Stimulated activated naive CD8-positive, alpha-beta T cell treated with anti-CD3 and anti-CD28 coated beads, Interleukin-15, Interleukin-2, amounts not matched to agents 100 ng/mL and 50 ng/mL, for 24 hours (primary cell): ENCODE results near the gene MBD3.

Experiments used
- H3K27ac Mint-ChIP-seq: one replicate; pipeline ENCODE4 v1.8.0; 2021; ENCODE audit warnings: mild to moderate bottlenecking, mixed read lengths
- H3K27me3 Mint-ChIP-seq: one replicate; pipeline ENCODE4 v1.8.0; 2021; ENCODE audit warnings: mixed read lengths
- H3K36me3 Mint-ChIP-seq: one replicate; pipeline ENCODE4 v1.8.0; 2021; ENCODE audit warnings: low read depth, mixed read lengths
- H3K4me1 Mint-ChIP-seq: one replicate; pipeline ENCODE4 v1.8.0; 2021; ENCODE audit warnings: low read depth, mixed read lengths
- H3K4me3 Mint-ChIP-seq: one replicate; pipeline ENCODE4 v1.8.0; 2021; ENCODE audit warnings: mild to moderate bottlenecking, mixed read lengths
- H3K9me3 Mint-ChIP-seq: one replicate; pipeline ENCODE4 v1.8.0; 2021; ENCODE audit warnings: mixed read lengths

Gene MBD3

DNA sequence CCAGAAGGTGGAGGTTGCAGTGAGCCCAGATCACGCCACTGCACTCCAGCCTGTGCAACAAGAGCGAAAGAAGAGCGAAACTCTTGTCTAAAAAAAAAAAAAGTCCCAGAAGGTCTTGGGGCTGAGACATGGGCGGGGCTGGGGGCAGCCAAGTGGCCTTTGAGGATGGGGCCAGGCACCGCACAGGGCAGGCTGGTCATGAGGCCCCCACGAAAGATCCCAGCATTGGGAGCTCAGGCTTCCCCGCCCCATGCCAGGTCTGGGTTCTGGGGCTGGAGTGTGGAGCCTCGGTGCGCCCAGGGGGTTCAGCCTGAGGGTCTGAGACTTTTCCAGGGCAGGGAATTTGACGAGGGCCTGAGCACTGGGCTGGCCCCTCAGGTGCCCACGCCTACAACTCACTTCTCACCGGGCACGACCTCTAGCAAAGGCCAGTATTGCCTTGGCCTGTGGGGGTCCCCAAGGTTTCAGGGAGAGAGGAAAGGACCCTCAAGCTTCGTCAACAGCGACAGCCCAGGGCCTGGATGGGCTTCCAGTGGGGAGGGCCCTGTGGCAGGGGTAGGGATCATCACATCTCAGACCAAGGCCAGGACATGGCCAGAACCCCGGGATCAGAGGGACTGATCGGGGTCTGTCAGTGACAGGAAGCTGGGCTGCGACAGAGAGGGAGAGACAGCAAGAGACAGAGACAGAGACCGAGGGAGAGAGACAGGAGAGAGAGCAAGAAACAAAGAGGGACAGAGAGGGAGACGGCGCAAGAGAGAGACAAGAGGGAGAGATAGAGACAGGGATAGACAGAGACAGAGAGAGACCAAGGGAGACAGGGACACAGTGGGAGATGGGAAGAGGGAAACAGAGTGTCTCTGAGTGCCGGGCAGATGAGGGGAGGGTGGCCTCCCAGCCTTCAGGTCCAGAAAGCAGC is 17.1 kb downstream of the MBD3 start:
- Mint-ChIP-seq H3K27ac (no peak overlapping the region), H3K9me3 (no peaks in the 10 kb centered on the region), H3K4me3 (no peak overlapping the region), H3K4me1 (no peaks in the 10 kb centered on the region), H3K36me3 (peaks cover 12% of the 10 kb centered on the region), H3K27me3 (no peaks in the 10 kb centered on the region)

DNA sequence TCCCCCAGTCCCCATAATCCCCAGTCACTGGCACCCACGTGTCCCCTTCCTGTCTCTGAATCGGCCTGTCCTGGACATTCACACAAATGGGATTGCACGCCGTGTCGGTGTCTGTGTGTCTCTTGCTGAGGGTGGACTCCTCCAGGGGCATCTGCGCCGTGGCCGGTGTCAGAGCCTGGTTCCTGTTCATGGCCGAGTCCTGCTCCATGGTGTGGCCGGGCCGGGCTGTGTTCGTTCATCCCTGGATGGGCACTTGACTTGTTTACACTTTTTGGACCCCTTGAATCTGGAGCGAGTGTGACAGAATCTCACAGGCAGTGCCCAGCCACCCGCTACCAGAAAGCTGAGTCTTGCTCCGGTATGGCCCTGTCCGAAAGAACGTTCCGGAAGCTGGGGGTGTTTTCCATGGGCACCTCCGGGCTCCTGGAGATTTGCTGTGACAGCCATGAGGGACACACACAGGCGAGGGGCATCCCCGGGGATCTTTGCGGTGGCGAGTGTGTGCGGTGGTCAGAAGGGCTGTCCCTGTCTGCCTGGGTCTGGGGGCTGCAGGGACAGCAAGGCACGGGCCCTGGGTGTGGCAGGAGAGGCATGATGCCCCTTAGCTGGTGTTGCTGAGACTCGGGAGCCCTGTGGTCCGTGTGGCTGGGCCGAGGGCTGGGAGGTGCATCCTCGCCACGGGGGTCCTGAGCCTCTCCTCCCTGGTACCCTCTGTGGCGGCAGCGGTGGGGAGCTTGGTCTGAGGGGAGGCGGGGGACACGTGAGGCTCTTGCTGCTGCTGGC is 18.1 kb downstream of the MBD3 start:
- Mint-ChIP-seq H3K27me3 (peaks cover 7% of the 10 kb centered on the region), H3K4me1 (peaks cover 6% of the 10 kb centered on the region), H3K4me3 (no peak overlapping the region), H3K36me3 (peaks cover 3% of the 10 kb centered on the region), H3K9me3 (no peaks in the 10 kb centered on the region), H3K27ac (no peak overlapping the region)

- H3K4me1 Mint-ChIP-seq, result peaks cover 6% of the 10 kb centered on the region
- peaks cover 7% of the 10 kb centered on the region for H3K27me3 Mint-ChIP-seq
- no peaks in the 10 kb centered on the region for H3K9me3 Mint-ChIP-seq
- H3K27ac Mint-ChIP-seq, result no peak overlapping the region
- H3K36me3 Mint-ChIP-seq, result no peaks in the 10 kb centered on the region
- no peak overlapping the region for H3K4me3 Mint-ChIP-seq
Observed at GRCh38 chr19:1572795-1573194, 19.9 kb downstream of the MBD3 start.

DNA sequence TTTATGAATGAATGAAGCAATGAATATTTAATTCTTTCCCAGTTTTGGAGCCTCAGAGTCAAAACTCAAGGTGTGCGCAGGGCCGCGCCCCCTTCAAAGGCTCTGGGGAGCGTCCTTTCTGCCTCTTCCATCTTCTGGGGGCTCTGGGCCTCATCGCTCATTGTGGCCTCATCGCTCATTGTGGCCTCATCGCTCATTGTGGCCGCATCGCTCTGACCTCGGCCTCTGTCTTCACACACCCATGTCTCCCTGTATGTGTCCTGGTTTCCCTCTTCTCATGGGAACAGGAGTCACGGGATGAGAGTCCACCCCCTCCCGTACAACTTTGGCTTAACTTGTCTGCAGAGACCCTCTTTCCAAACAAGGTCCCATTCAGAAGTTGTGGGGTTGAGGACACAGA is 21.3 kb downstream of the MBD3 start:
- Mint-ChIP-seq H3K36me3 (no peaks in the 10 kb centered on the region), H3K4me3 (no peak overlapping the region), H3K27ac (no peak overlapping the region), H3K9me3 (no peaks in the 10 kb centered on the region), H3K27me3 (peaks cover 7% of the 10 kb centered on the region), H3K4me1 (peaks cover 6% of the 10 kb centered on the region)

GRCh38 chr19:1570836-1571235 is 21.8 kb downstream of the MBD3 start:
- no peaks in the 10 kb centered on the region for H3K9me3 Mint-ChIP-seq
- H3K27me3 Mint-ChIP-seq, result peaks cover 7% of the 10 kb centered on the region
- H3K27ac Mint-ChIP-seq, result no peak overlapping the region
- H3K36me3 Mint-ChIP-seq, result no peaks in the 10 kb centered on the region
- H3K4me1 Mint-ChIP-seq, result peaks cover 6% of the 10 kb centered on the region
- no peak overlapping the region for H3K4me3 Mint-ChIP-seq

GRCh38 chr19:1569997-1570396 is 22.7 kb downstream of the MBD3 start:
- no peaks in the 10 kb centered on the region for H3K9me3 Mint-ChIP-seq
- H3K4me1 Mint-ChIP-seq, result peaks cover 6% of the 10 kb centered on the region
- no peaks in the 10 kb centered on the region for H3K36me3 Mint-ChIP-seq
- no peak overlapping the region for H3K27ac Mint-ChIP-seq
- no peak overlapping the region for H3K4me3 Mint-ChIP-seq
- peaks cover 7% of the 10 kb centered on the region for H3K27me3 Mint-ChIP-seq

DNA sequence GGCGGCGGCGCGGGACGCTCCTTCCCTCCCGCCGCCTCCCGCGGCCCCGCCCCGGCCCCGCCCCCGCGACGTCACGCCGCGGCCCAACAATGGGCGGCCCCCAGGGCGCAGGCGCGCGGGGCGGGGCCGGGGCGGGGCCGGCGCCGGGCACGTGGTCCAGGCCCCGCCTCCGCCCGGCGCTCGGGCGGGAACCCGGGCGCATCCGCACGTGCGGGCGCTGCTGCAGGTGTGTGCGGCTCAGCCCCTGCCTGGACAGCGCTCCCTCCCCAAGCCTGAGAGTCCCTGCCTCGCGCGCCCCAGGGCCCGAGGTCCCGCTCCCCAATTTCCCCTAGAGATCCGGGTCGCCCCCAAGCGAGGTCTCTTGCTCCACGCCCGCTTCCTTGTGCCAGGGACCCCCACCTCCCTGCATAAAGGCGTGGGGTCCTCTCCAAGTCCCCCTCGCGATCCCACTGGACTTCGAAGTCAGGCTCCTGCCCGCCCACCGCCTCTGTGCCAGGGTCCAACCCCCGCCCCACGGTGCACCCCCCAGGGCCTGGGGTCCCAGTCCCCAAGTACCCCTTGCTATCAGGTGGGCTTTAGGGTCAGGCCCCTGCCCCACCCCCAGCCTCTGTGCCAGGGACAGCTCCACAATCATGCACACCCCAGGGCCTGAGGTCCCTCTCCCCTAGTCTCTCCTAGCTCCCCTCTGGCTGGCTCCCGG is 24.2 kb downstream of the MBD3 start, which contains the start of gene MEX3D:
Gene MEX3D, minus strand, starts transcription at position 6 of the 700 bp plus-strand sequence. CDS start 267 bp downstream, outside the sequence.
- no peak within 1 kb of the TSS for H3K27ac Mint-ChIP-seq

GRCh38 chr19:1567848-1568227 is 24.8 kb downstream of the MBD3 start:
- H3K4me3 Mint-ChIP-seq, result no peak overlapping the region
- H3K36me3 Mint-ChIP-seq, result no peaks in the 10 kb centered on the region
- H3K27me3 Mint-ChIP-seq, result peaks cover 7% of the 10 kb centered on the region
- peaks cover 6% of the 10 kb centered on the region for H3K4me1 Mint-ChIP-seq
- H3K9me3 Mint-ChIP-seq, result no peaks in the 10 kb centered on the region
- no peak overlapping the region for H3K27ac Mint-ChIP-seq

More for the DNA sequence above, 24.2 kb downstream of the MBD3 start, which contains the start of gene MEX3D:
- Mint-ChIP-seq H3K4me3 (peak within 1 kb of the TSS; percentile 41), H3K27me3 (peaks cover 7% of the 10 kb centered on the region), H3K9me3 (no peaks in the 10 kb centered on the region), H3K36me3 (no peaks in the 10 kb centered on the region), H3K4me1 (peaks cover 6% of the 10 kb centered on the region)

DNA sequence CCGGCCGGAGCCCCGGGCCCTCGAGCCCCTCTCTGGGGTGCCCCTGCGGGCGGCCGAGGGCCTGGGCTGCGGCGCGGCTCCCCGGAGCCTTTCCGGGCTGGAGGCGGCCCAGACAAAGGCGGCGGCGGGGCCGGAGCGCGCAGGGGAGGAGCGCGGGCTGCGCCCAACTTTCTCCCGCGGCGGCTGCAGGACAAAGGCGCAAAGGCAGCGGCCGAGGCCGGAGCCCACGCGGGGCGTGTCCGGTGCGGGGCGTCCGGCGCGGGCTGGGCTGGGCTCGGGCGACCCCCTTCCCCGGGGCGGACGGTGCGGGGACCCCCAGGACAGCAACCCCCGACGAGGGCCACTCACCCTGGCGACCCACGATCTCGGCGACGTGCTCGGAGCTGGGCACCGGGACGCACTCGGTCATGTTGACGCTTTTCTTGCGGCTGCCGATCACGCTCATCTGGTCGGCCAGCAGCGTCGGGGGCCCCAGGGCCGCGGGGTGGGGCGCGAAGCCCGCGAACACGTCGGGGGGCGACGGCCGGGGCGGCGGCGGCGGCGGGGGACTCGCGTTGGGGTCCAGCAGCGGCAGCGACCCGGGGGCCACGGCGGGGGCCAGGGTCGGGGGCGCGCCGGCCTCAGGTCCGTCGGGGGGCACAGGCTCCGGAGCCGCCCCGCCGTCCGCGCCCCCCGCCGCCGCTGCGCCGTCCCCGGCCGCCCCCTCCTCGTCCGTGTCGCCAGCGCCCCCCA is 25.4 kb downstream of the MBD3 start:
- peak overlapping the region; percentile 41 for H3K4me3 Mint-ChIP-seq
- H3K27me3 Mint-ChIP-seq, result peaks cover 7% of the 10 kb centered on the region
- H3K27ac Mint-ChIP-seq, result no peak overlapping the region

GRCh38 chr19:1566392-1567115 is 26.1 kb downstream of the MBD3 start:
- H3K27ac Mint-ChIP-seq, result no peak overlapping the region
- H3K4me1 Mint-ChIP-seq, result peaks cover 6% of the 10 kb centered on the region
- H3K27me3 Mint-ChIP-seq, result peaks cover 7% of the 10 kb centered on the region
- H3K36me3 Mint-ChIP-seq, result no peaks in the 10 kb centered on the region
- no peak overlapping the region for H3K4me3 Mint-ChIP-seq
- no peaks in the 10 kb centered on the region for H3K9me3 Mint-ChIP-seq

More for the DNA sequence above, 25.4 kb downstream of the MBD3 start:
- Mint-ChIP-seq H3K9me3 (no peaks in the 10 kb centered on the region), H3K4me1 (peaks cover 6% of the 10 kb centered on the region), H3K36me3 (no peaks in the 10 kb centered on the region)

- Mint-ChIP-seq H3K4me3 (no peak overlapping the region), H3K27me3 (no peaks in the 10 kb centered on the region), H3K36me3 (no peaks in the 10 kb centered on the region), H3K27ac (no peak overlapping the region), H3K9me3 (no peaks in the 10 kb centered on the region), H3K4me1 (no peaks in the 10 kb centered on the region)
Observed at GRCh38 chr19:1563251-1563650, 29.4 kb downstream of the MBD3 start.

DNA sequence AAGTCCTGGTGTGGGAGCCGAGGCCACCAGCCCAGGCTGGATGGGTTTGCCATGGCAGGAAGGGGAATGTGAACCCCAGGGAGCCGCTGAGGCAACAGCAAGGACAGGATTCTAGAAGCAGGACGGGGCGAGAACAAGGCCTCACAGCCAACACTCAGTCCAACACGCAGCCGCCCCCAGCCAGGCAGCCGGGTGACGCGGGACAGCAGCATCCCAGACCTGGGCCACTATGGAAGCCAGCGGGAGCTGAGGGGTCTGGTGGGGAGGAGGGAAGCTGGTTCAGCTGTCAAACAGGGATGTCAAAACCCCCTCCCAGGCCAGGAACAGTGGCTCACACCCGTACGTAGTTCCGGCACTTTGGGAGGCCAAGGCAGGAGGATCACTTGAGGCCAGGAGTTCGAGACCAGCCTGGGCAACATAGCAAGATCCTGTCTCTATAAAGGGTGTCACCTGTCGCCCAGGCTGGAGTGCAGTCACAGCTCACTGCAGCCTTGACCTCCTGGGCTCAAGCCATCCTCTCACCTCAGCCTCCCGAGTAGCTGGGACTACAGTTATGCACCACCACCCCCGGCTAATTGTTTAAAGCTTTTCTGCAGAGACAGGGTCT is 31.3 kb downstream of the MBD3 start:
- Mint-ChIP-seq H3K36me3 (no peaks in the 10 kb centered on the region), H3K4me1 (no peaks in the 10 kb centered on the region), H3K27ac (no peak overlapping the region), H3K27me3 (no peaks in the 10 kb centered on the region), H3K9me3 (no peaks in the 10 kb centered on the region), H3K4me3 (no peak overlapping the region)

DNA sequence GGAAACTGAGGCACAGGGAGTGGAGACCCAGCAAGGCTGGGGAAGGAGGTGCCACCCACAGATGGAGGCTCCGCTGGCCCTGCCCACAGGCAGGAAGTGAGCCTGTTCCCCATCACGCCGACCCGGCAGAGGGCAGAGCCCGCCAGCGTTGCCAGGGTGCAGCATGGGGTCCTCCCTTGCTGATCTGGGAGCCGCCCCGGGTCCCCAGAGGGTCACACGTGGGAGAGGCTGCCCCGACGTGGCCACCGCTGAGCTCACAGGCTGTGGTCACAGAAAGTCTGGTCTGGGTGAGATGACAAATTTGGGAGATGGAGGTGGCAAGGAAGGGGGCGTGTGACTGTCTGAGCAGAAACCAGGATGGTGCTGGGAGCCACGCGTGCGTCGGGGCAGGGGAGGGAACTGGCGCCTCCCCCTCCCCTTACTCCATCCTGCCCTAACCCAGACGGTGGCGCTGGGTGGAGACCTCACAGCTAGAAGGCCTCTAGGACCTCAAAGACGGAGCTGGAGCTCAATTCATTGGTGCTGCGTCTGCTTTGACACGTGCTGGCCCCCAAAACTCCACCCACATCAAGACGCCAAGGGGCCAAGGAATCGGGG is 32.3 kb downstream of the MBD3 start:
- Mint-ChIP-seq H3K27me3 (no peaks in the 10 kb centered on the region), H3K4me1 (no peaks in the 10 kb centered on the region), H3K27ac (no peak overlapping the region), H3K9me3 (no peaks in the 10 kb centered on the region), H3K36me3 (no peaks in the 10 kb centered on the region), H3K4me3 (no peak overlapping the region)
